ENCODE measurements around the gene RAI14. TPM values are rescaled to one million over a fixed set of nuclear protein-coding genes. Genes with fewer than 3 reads are reported as not detected.

RAI14 gene
- total RNA-seq, 1 experiment from 2014 or later = 23.6 TPM

DNA sequence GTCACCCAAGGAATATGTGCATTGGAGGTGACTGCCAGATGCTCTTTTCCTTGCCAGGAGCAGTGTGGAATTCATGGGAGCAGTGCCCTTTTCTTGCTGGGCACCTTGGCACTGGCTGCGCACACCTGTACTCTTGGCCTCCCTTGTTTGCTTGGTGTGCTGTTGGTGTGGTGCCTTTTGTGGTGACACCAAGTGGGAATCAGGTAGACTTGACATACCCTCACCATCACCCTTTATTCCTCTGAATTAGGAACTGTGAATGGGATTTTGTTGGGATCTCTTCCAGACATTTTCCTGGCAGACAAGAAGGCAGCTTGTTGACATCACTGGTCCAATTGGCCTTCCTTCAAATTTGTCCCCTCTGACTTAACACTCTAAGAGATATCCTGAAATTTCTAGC is 82.3 kb downstream of the RAI14 start:
- Histone ChIP-seq H3K4me3 (ENCODE audit: low read depth, low read length, poor library complexity, severe bottlenecking) (no peak overlapping the region), H3K9me3 (ENCODE audit: low read depth, low read length, poor library complexity, severe bottlenecking) (no peaks in the 10 kb centered on the region), H3K27ac (ENCODE audit: low read depth, low read length, poor library complexity, severe bottlenecking) (no peak overlapping the region), H3K27me3 (replicated peaks; ENCODE audit: insufficient read depth, low read depth, low read length, poor library complexity) (no peaks in the 10 kb centered on the region), H3K4me1 (ENCODE audit: insufficient read depth, low read length, poor library complexity, severe bottlenecking) (no peaks in the 10 kb centered on the region), H3K36me3 (ENCODE audit: insufficient read depth, low read length, poor library complexity, severe bottlenecking) (no peaks in the 10 kb centered on the region)
- TF ChIP-seq EZH2 (IDR thresholded peaks at IDR 0.05; ENCODE audit: borderline replicate concordance, low read depth, low read length, poor library complexity, severe bottlenecking) (no peak), CTCF (conservative IDR thresholded peaks at IDR 0.05; ENCODE audit: low read depth, low read length) (no peak)
- no TSS peak for BruUV-seq (replicated peaks)
- POLR2A ChIA-PET (ENCODE audit: low non-redundant PET) = no interaction called here
- intact Hi-C loops (cut with micrococcal nuclease; ENCODE audit: unreplicated experiment) = no loop called here
- CTCF ChIA-PET = no interaction called here
- DNase-seq (ENCODE audit: low spot score) = no peak

- Histone ChIP-seq H3K36me3 (ENCODE audit: insufficient read depth, low read length, poor library complexity, severe bottlenecking) (no peaks in the 10 kb centered on the region), H3K4me1 (ENCODE audit: insufficient read depth, low read length, poor library complexity, severe bottlenecking) (no peaks in the 10 kb centered on the region), H3K4me3 (ENCODE audit: low read depth, low read length, poor library complexity, severe bottlenecking) (no peak overlapping the region), H3K27ac (ENCODE audit: low read depth, low read length, poor library complexity, severe bottlenecking) (no peak overlapping the region), H3K27me3 (replicated peaks; ENCODE audit: insufficient read depth, low read depth, low read length, poor library complexity) (no peaks in the 10 kb centered on the region), H3K9me3 (ENCODE audit: low read depth, low read length, poor library complexity, severe bottlenecking) (no peaks in the 10 kb centered on the region)
- DNase-seq (ENCODE audit: low spot score) = no peak
- intact Hi-C loops (cut with micrococcal nuclease; ENCODE audit: unreplicated experiment) = no loop called here
- TF ChIP-seq CTCF (conservative IDR thresholded peaks at IDR 0.05; ENCODE audit: low read depth, low read length) = no peak
- no peak for TF ChIP-seq EZH2 (IDR thresholded peaks at IDR 0.05; ENCODE audit: borderline replicate concordance, low read depth, low read length, poor library complexity, severe bottlenecking)
- no TSS peak for BruUV-seq (replicated peaks)
- ChIA-PET CTCF (no interaction called here), POLR2A (ENCODE audit: low non-redundant PET) (no interaction called here)
Observed at GRCh38 chr5:34740389-34740806, 84.3 kb downstream of the RAI14 start.

GRCh38 chr5:34742061-34742460 is 85.9 kb downstream of the RAI14 start:
- Histone ChIP-seq H3K4me1 (ENCODE audit: insufficient read depth, low read length, poor library complexity, severe bottlenecking) (no peaks in the 10 kb centered on the region), H3K9me3 (ENCODE audit: low read depth, low read length, poor library complexity, severe bottlenecking) (no peaks in the 10 kb centered on the region), H3K4me3 (ENCODE audit: low read depth, low read length, poor library complexity, severe bottlenecking) (no peak overlapping the region), H3K27me3 (replicated peaks; ENCODE audit: insufficient read depth, low read depth, low read length, poor library complexity) (no peaks in the 10 kb centered on the region), H3K27ac (ENCODE audit: low read depth, low read length, poor library complexity, severe bottlenecking) (no peak overlapping the region), H3K36me3 (ENCODE audit: insufficient read depth, low read length, poor library complexity, severe bottlenecking) (no peaks in the 10 kb centered on the region)
- no TSS peak for BruUV-seq (replicated peaks)
- ChIA-PET POLR2A (ENCODE audit: low non-redundant PET) (no interaction called here), CTCF (no interaction called here)
- no peak for DNase-seq (ENCODE audit: low spot score)
- intact Hi-C loops (cut with micrococcal nuclease; ENCODE audit: unreplicated experiment) = no loop called here
- TF ChIP-seq EZH2 (IDR thresholded peaks at IDR 0.05; ENCODE audit: borderline replicate concordance, low read depth, low read length, poor library complexity, severe bottlenecking) (no peak), CTCF (conservative IDR thresholded peaks at IDR 0.05; ENCODE audit: low read depth, low read length) (no peak)

Data from A673 (cell line).